ENCODE results near the gene ZNF648.

- TF ChIP-seq CTCF (IDR thresholded peaks at IDR 0.05) (no peak), EZH2 (IDR thresholded peaks at IDR 0.05) (no peak)
Observed at GRCh38 chr1:182087719-182088350, 26.3 kb upstream of the ZNF648 start.
